Breast epithelium (tissue), 3 donors: ENCODE results near the gene SLC16A6.

Experiments used
- POLR2A ChIP-seq: fragments of 450-650 bp; IDR thresholded peaks from one replicate; pipeline ENCODE4 v1.6.1; 2016; ENCODE audit warnings: antibody characterized with exemption, mild to moderate bottlenecking, moderate library complexity
- TF ChIP-seq, protein P1 (sequence below), 3 donors: fragments of 450-650 bp; IDR thresholded peaks; one replicate each; pipeline ENCODE4 v1.5.1; 2016 to 2017; ENCODE audit warnings: antibody characterized with exemption in 3 of 3, mild to moderate bottlenecking in 3 of 3, moderate library complexity in 3 of 3

DNA sequence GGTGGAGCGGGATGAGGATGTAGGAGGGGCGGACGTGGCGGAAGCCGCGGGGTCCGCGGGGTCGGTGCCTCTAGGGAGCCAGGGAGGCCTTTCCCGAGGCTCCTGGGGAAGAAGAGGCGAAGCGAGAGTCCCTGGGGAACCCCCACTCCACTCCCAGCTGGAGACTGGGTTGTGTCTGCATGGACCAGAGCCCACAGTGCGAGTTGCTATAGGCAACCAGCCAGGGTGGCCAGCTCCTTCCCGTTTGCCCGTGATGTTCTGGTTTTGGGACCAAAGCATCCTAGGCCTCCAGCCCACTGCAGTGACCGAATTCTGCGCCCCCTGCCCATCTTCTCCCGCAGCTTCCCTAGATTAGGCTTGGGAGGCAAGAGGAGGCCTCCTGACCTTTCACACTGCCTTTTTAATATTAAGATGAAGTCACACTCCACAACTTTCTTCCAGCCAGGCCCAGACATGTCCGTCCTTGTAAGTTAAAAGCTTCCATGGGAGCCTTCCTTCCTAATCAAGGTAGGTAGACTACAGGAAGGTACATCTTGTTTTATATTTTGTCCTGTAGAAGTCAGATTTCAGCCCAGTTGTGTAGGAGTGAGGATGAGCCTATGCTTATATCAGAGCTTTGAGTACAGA lies 42.6 kb downstream of the SLC16A6 start:
- TF ChIP-seq, protein P1, sequence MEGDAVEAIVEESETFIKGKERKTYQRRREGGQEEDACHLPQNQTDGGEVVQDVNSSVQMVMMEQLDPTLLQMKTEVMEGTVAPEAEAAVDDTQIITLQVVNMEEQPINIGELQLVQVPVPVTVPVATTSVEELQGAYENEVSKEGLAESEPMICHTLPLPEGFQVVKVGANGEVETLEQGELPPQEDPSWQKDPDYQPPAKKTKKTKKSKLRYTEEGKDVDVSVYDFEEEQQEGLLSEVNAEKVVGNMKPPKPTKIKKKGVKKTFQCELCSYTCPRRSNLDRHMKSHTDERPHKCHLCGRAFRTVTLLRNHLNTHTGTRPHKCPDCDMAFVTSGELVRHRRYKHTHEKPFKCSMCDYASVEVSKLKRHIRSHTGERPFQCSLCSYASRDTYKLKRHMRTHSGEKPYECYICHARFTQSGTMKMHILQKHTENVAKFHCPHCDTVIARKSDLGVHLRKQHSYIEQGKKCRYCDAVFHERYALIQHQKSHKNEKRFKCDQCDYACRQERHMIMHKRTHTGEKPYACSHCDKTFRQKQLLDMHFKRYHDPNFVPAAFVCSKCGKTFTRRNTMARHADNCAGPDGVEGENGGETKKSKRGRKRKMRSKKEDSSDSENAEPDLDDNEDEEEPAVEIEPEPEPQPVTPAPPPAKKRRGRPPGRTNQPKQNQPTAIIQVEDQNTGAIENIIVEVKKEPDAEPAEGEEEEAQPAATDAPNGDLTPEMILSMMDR (IDR thresholded peaks at IDR 0.05) = no peak
- TF ChIP-seq POLR2A = no peak
